ENCODE data around the gene HLTF.

- no peak for TF ChIP-seq POLR2A (IDR thresholded peaks at IDR 0.05)
- TF ChIP-seq, protein P1, sequence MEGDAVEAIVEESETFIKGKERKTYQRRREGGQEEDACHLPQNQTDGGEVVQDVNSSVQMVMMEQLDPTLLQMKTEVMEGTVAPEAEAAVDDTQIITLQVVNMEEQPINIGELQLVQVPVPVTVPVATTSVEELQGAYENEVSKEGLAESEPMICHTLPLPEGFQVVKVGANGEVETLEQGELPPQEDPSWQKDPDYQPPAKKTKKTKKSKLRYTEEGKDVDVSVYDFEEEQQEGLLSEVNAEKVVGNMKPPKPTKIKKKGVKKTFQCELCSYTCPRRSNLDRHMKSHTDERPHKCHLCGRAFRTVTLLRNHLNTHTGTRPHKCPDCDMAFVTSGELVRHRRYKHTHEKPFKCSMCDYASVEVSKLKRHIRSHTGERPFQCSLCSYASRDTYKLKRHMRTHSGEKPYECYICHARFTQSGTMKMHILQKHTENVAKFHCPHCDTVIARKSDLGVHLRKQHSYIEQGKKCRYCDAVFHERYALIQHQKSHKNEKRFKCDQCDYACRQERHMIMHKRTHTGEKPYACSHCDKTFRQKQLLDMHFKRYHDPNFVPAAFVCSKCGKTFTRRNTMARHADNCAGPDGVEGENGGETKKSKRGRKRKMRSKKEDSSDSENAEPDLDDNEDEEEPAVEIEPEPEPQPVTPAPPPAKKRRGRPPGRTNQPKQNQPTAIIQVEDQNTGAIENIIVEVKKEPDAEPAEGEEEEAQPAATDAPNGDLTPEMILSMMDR (IDR thresholded peaks at IDR 0.05): no peak
Observed at GRCh38 chr3:149077628-149078027, 8.7 kb downstream of the HLTF start.

Data from heart left ventricle (tissue), 13 donors.